Activated CD4-positive, alpha-beta T cell treated with anti-CD3 and anti-CD28 coated beads, Interleukin-2, Interleukin-4, amounts not matched to agents 100 ng/mL and 50 ng/mL, durations not matched to agents 16 hours and 8 hours (primary cell): Measurements from ENCODE around the gene TREX2.

Source experiments
- DNase-seq: peaks from one replicate; pipeline ENCODE4 v3.0.0-alpha.2; 2020; ENCODE audit warnings: low spot score

The TREX2 gene

DNA sequence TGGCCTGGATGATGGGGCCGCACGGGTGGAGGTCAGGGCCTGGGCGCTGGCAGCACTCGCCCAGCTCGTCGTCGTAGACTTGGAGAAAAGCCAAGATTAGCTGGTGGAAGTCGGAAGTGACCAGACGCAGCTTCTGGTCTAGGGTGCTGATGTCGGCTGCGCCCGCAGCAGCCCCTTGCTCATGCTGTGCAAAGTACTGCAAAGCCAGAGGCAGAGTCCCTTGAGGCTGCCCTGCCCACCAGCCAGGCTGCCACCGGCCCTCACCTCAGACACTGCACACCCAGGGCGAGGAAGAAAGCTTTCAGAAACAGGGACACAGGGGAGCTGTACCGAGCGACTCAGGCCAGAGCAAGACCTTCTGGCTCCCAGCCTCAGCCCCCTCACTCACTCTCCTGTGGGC lies 9.7 kb upstream of the TREX2 start:
- no peak for DNase-seq

GRCh38 chrX:153454901-153455550 lies 9.2 kb upstream of the TREX2 start:
- no peak for DNase-seq

- no peak for DNase-seq
Observed at GRCh38 chrX:153450949-153451277, 5.1 kb upstream of the TREX2 start.

DNA sequence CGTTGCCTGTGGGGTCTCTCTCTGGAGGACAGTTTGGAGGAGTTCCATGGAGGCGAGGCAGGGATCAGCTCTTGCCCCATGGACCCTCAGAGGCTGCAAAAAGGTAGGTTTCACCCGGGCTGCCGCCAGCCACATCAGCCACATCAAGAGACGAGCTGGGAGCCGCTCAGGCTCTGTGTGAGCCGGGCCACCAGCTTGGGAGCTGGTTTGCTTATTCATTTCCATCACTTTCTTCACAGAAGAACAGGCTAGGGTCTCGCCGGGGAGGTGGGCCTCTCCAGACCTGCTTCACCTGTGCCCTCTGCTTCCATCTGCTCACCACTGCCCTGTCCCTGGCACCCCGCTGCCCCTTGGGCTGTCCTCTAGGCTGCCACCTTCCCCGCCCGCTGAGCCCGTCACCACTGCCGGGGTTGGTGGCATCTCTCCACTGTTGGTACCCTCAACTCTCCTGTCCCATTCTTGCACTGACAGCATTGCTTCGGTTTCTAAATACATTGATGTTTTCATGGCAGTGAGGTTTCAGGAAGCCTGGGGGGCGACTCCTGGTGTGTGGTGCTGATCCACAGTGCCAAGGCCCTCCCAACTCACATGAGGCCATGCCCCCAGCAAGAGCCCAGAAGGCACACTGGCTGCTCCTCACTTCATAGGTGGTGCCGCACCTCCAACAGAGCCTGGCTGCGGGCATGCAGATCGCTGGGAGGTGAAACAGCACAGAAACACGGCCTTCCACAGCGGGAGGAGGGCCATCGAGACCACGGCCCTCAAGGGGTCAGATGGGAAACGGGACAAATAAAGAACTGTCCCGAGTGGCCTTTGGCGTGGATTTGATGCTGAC lies 4.5 kb upstream of the TREX2 start:
- no peak for DNase-seq

DNA sequence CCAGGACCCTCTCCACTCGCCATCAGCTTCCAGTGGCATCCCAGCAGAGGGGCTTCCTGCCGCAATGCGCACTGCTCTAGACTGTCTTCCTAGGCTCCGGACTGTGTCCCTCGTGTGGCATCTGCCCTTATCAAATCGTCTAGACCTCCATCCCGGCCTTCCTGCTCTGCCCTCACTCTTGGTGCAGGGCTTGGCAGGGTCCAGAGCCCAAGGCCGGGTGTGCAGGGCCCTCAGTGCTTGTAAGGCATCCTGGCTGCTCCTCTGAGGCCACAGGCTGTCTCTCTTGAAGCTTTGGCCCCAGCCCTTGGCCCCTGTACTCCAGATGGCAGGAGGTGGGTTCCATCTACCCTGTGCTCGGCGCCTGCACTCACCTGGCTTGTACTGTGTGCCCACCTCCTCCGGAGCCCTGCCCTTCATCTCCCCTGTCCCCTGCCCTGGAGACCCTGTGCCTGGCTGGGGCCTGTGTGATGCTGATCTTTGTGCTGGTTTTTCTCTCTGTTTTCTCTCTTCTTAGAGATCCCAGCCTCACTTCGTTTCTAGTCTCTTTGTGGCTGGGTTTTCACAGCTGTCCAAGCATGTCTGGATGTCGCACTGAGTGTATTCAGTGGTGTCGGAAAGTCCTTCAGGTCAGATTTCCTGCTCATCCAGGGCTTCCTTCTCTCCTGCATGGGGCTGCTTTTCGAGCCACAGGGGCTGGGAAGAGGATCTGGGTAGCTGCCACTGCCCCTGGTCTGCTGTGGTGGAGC lies 3.7 kb upstream of the TREX2 start:
- no peak for DNase-seq

DNA sequence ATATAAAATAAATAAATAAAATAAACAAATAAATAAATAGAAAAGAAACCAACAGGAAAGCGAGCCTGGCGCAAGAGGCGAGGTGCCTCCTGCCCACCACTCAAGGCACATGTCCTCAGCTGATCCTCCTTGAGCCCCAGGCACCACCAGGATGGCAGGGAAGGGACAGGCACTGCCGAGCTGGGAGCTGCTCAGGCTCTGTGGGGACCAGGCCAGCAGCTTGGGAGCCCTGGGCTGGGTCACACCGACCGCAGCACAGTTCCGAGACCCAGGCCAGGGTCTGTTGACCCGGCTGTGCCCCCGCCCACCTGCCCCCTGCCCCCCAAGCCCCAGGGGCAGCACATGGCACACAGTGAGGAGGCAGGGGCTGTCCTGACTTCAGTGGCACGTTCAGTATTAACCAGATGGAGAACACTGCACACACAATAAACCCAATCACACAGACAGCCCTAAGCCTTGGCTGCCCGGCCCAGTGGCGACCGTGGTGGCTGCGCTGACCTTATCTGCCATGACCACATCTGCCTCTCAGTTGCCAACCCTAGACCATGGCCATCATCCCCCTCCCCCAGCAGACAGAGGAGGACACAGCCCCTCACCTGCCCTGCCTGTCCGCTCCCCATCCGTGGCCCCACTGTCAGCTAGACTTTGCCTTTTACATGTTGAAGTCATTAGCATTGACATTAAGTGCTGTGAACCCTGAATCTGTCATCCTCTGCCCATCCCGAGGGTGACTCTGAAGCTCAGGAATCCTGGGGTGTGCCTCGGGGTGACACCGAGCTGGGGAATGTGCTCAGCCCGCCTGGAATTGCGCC lies 2.9 kb upstream of the TREX2 start:
- no peak for DNase-seq

DNA sequence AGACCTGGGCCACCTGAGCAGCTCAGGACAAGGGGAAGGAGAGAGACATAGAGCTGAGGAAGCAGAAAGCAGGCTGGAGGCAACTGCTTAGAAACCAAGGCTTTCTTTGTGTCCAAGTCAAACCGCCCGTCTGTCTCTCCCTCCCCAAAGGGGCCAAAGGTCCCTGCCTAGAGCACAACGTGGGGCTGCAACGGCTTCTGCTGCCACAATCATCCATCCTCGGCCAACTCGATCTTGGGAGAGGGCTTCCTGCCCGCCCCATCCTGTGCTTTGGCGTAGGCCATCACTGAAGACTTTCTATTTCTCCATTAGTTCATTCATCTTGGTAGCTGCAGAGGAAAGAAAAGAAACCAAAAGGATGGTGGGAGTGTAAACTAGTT lies 1.7 kb upstream of the TREX2 start:
- DNase-seq: no peak

- no peak for DNase-seq
Observed at GRCh38 chrX:153446950-153447580, 1.2 kb upstream of the TREX2 start.

DNA sequence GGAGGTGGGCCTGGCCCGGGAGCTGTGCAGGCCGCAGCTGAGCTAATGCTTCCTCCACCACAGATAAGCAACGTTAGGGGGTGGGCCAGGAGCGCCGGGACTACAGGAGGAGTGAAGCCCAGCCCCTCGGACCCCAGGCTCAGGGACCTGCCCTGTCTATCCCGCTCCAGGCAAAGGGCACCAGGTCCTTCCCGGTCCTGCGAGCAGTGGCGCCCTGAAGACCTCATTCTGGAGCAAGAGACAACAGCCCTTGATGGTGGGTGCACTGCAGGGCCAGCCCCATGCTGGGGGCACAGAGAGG lies 730 bp upstream of the TREX2 start:
- DNase-seq: no peak

- no peak for DNase-seq
Observed at GRCh38 chrX:153445106-153445855, 575 bp downstream of the TREX2 start.

GRCh38 chrX:153444333-153445011 lies 1.4 kb downstream of the TREX2 start:
- DNase-seq: no peak

DNA sequence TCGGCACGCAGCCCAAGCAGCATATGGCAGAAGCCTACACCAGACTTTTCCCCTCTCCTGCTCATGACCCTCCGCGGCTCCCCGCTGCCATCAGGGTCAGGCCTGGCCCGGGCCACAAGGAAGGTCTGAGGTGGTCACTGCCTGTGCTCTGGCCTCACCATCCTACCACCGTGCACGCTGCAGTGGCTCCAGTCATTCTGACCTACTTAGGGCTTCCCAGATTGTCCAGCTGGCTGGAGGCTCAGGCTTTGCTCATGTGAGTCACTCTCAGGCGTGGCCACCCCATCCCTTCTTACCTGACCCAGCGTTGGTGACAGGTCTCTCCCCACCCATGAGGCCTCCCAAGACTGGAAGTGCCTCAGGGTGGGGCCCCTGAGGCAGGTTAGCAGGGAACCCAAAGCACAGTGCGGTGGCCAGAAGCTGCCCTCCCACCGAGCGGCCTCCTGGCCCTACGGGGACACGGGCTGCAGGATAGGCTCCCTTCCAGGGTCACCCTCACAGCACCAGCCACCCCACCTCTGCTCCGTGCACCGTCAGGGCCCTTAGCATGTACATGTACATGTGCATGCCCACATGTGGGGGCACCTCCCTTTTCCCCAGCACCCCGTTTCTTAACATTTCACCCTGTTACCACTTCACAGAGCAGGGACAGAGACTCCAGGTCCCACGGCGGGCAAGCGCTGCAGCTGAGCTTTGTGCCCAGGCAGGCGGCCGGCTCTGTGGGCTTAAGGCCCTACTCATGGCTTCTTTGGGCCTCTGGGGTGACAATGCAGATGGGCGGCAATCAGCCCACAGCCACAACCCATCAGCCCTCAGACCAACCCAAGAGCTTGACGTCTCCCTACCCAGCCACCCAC lies 2.2 kb downstream of the TREX2 start:
- no peak for DNase-seq

GRCh38 chrX:153442463-153442862 lies 3.4 kb downstream of the TREX2 start:
- DNase-seq: no peak

DNA sequence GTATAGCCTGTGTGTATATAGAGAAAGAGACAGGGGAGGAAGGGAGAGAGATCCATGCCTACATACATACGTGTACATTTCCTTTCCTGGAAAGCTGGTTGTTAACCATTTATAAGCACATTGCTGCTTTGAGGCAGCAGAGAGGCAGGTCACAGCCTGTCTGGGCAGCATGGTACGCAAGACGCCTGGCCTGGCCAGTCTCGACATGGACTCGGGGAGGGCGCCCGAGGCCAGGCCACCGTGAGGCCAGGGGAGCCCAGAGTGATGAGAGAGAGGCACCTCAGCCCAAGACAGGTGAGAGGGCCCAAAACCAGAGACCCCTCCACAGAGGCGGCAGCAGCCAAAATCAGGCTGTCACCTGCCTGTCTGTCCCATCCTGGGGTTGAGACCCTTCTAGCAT lies 3.9 kb downstream of the TREX2 start:
- DNase-seq: no peak

DNA sequence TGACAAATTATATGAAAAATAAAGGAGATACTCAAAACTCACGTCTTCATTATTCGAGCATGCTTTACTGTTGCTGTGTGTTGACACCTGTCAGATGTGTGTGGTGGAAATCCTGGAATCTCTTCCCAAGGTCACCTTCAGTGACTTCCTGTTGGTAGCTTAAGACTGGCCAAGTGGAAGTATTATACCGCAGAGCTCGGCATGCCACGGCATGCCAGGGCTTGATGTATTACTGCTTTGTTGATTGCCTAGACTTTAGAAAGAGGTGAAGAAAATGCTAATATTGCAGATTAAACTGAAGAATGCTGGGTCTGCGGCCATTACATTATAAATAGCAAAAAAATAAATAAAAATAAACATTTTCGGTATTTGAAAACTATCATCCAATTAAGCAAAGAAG lies 4.6 kb downstream of the TREX2 start:
- DNase-seq: no peak

DNA sequence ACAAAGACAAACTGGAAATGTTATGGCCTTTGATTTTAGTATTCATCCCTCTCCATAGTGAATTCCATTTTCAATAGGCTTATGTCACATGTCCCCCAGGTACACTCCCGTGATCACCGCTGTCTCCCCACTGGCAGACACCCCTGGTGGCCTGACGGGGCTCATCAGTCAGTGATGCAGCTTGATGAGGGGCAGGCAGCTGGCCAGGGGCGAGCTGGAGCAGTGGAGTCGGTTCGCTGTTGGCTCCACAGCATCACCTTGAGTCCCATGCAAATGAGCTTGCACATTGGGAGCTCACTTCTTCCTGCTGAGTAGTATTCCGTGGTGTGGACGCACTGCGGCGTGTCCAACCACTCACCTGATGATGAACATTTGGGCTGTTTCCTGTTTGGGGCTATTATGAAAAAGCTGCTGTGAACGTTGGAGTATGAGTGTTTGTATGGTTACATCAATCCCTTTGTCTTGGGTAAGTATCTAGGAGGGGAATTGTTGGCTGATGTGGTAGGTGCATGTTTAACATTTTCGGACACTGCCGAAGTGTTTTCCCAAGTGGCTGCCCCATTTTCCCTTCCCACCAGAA lies 5.2 kb downstream of the TREX2 start:
- no peak for DNase-seq

DNA sequence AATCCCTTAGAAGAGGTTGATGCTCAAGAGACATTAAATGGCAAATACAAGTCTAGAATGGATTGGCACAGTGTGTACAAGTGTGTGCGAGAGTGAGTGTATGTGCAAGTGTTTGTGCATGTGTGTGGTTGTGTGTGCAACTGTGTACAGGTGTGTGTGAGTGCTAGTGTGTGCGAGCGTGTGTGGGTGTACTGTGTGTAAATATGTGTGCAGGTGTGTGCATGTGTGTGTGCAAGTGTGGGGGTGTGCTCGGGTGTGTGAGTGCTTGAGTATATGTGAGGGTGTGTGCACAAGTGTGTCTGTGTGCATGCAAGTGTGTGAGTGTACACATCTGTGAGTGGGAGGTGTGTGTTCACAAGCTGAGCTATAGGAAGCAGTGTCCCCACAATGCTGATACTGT lies 5.9 kb downstream of the TREX2 start:
- no peak for DNase-seq

DNA sequence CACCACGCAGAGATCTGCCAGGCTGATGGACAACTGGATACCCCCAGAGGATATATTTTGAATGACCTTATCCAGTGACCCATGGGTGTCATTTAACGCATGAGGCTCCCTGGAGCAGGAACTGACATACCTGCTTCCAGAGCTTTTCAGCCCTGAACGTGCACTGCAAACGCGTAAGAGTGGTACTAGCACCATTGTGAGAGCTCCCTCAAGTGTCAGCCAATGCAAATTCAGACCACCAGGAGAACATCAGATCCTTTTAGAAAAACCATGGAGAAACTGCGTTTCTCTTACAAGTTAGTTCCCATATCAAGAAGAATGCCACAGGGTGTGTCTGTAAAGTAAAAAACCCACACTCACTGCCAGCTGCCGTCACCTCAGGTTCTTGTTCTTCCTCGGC lies 7.3 kb downstream of the TREX2 start:
- no peak for DNase-seq

- DNase-seq: no peak
Observed at GRCh38 chrX:153435845-153436244, 10.0 kb downstream of the TREX2 start.
